Erythroblast (primary cell): Measurements from ENCODE around the gene CDKN2A.

Experiments
- GATA1 ChIP-seq: IDR thresholded peaks from 2 replicates; pipeline ENCODE4 v1.6.1; 2011; ENCODE audit warnings: low read depth, mild to moderate bottlenecking, control low read depth, low read length, moderate library complexity
- POLR2A ChIP-seq: IDR thresholded peaks from 2 replicates; pipeline ENCODE4 v1.6.1; 2011; ENCODE audit warnings: mild to moderate bottlenecking, low read length

DNA sequence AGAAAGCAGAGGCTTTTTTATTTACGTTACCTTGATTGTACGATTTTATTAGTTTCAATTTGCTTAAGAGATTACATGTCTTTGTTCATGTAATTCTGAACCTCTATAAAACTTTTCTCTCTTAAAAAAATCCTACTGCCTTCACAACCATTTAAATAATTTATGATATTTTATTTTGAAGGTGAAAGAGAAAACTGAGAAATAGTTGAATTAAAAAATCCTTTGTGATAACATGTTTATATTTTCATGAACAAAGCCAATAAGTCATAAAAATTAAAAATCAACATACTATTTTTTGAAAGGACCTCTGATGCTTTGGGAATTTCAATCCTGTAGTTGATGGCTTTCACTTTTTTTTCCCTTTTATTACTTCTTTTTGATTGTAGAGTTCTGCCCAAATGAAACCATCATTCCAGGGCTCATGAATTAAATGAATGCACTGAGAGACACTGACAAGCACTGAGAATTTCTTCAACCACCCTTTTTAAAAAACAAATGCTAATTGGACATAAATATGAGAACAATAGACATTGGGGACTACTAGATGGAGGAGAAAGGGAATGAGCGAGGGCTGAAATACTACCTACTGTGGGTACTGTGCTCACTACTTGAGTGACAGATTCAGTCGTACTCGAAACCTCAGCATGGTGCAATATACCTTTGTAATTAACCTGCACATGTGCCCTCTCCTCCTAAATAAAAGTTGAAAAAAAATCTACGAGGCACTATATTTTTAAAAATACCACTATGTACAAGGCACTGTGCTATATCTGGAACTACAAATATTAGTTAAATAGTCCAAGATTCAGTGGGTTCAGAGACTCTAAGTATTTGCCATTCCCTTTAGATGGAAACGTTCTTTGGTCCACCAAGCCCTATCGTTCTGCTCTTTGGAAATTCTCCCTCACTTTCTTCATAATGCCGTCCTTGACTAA lies 5.9 kb downstream of the CDKN2A start:
- TF ChIP-seq POLR2A (no peak), GATA1 (no peak)
